SK-N-SH treated with all-trans-retinoic acid at 6 μM for 48 hours (cell line): ENCODE data around the gene ASPDH.
A peak's percentile ranks its signal among the peaks of the same experiment; 100 is the strongest.

Experiments
- ATAC-seq: fragments of 200-7000 bp; cut with Tn5 transposase; 3 replicates; pipeline ENCODE4 v1.9.1; 2020; ENCODE audit warnings: mild to moderate bottlenecking, moderate library complexity
- ARNTL ChIP-seq: fragments of 450-650 bp; formaldehyde crosslinking; IDR thresholded peaks from 2 replicates; pipeline ENCODE4 v1.5.0; 2020; ENCODE audit warnings: low read depth, mild to moderate bottlenecking, moderate library complexity, borderline replicate concordance
- CSDC2 ChIP-seq: fragments of 250-450 bp; sonication (Bioruptor Pico); IDR thresholded peaks from 2 replicates; pipeline ENCODE4 v1.5.0; 2020; ENCODE audit warnings: mild to moderate bottlenecking, moderate library complexity
- ESRRG ChIP-seq: fragments of 250-450 bp; sonication (Bioruptor Pico); IDR thresholded peaks from 2 replicates; pipeline ENCODE4 v1.6.1; 2021; ENCODE audit warnings: mild to moderate bottlenecking
- GLIS3 ChIP-seq: fragments of 250-450 bp; sonication (Bioruptor Pico); IDR thresholded peaks from 2 replicates; pipeline ENCODE4 v1.5.0; 2020; ENCODE audit warnings: mild to moderate bottlenecking, moderate library complexity
- ISL1 ChIP-seq: fragments of 250-450 bp; sonication (Bioruptor Pico); IDR thresholded peaks from 2 replicates; pipeline ENCODE4 v2.1.2; 2022; ENCODE audit warnings: mild to moderate bottlenecking, moderate library complexity
- PPARA ChIP-seq: fragments of 250-450 bp; sonication (Bioruptor Pico); IDR thresholded peaks from 2 replicates; pipeline ENCODE4 v1.5.0; 2020; ENCODE audit warnings: mild to moderate bottlenecking, borderline replicate concordance
- RARB ChIP-seq: fragments of 250-450 bp; sonication (Bioruptor Pico); IDR thresholded peaks from 2 replicates; pipeline ENCODE4 v1.8.0; 2021; ENCODE audit warnings: mild to moderate bottlenecking, moderate library complexity
- SNAI2 ChIP-seq: fragments of 250-450 bp; sonication (Bioruptor Pico); IDR thresholded peaks from 2 replicates; pipeline ENCODE4 v1.5.0; 2020; ENCODE audit warnings: mild to moderate bottlenecking, moderate library complexity
- TOX ChIP-seq: fragments of 250-450 bp; sonication (Bioruptor Pico); IDR thresholded peaks from 2 replicates; pipeline ENCODE4 v1.8.0; 2021; ENCODE audit warnings: mild to moderate bottlenecking, moderate library complexity, borderline replicate concordance
- ZC3H10 ChIP-seq: fragments of 250-450 bp; sonication (Bioruptor Pico); IDR thresholded peaks from 2 replicates; pipeline ENCODE4 v1.5.1; 2021; ENCODE audit warnings: mild to moderate bottlenecking, moderate library complexity
- ZFP3 ChIP-seq: fragments of 250-450 bp; sonication (Bioruptor Pico); IDR thresholded peaks from 2 replicates; pipeline ENCODE4 v1.5.0; 2020; ENCODE audit warnings: mild to moderate bottlenecking, moderate library complexity
- ZFP30 ChIP-seq: fragments of 450-650 bp; formaldehyde crosslinking; IDR thresholded peaks from 2 replicates; pipeline ENCODE4 v1.5.0; 2022; ENCODE audit warnings: mild to moderate bottlenecking, moderate library complexity
- ZNF70 ChIP-seq: fragments of 450-650 bp; formaldehyde crosslinking; IDR thresholded peaks from 2 replicates; pipeline ENCODE4 v1.5.0; 2020; ENCODE audit warnings: mild to moderate bottlenecking, moderate library complexity
- ZNF8 ChIP-seq: fragments of 450-650 bp; formaldehyde crosslinking; IDR thresholded peaks from 2 replicates; pipeline ENCODE4 v1.5.0; 2020; ENCODE audit warnings: mild to moderate bottlenecking, moderate library complexity
- TF ChIP-seq, protein P1 (sequence below): fragments of 250-450 bp; sonication (Bioruptor Pico); IDR thresholded peaks from 2 replicates; pipeline ENCODE4 v1.5.1; 2020; ENCODE audit warnings: low read depth, mild to moderate bottlenecking, moderate library complexity
- TF ChIP-seq, protein P2 (sequence below): fragments of 250-450 bp; sonication (Bioruptor Pico); IDR thresholded peaks from 2 replicates; pipeline ENCODE4 v1.8.0; 2020; ENCODE audit warnings: mild to moderate bottlenecking, moderate library complexity, borderline replicate concordance
- TF ChIP-seq, protein P3 (sequence below): fragments of 250-450 bp; sonication (Bioruptor Pico); IDR thresholded peaks from 2 replicates; pipeline ENCODE4 v1.5.1; 2021; ENCODE audit warnings: mild to moderate bottlenecking, moderate library complexity
- TF ChIP-seq, protein P4 (sequence below): fragments of 250-450 bp; sonication (Bioruptor Pico); IDR thresholded peaks from 2 replicates; pipeline ENCODE4 v1.8.0; 2021; ENCODE audit warnings: low read depth, mild to moderate bottlenecking, moderate library complexity, borderline replicate concordance
- TF ChIP-seq, protein P5 (sequence below): fragments of 250-450 bp; sonication (Bioruptor Pico); IDR thresholded peaks from 2 replicates; pipeline ENCODE4 v1.5.0; 2020; ENCODE audit warnings: mild to moderate bottlenecking, moderate library complexity

The ASPDH gene

DNA sequence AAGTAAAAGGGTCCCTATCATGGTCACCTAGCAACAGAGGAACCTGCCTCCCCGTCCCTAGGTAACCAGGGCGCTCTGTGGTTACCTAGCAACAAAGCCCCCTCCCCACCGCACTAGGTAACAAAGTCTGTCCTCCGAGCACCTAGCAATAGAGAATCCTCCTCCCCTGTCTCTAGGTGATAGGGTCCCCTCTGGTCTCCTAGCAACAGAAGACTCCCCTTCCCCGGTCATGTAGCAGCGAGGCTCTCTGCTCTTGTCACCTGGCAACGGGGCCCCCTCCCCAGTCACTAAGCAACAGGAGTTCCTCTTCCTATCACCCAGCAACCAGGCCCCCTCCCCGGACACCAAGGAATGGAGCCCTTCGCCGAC is 3.0 kb downstream of the ASPDH start:
- no peak for TF ChIP-seq ARNTL (CRISPR knock-in tag)
- peak; percentile 3 for ATAC-seq

DNA sequence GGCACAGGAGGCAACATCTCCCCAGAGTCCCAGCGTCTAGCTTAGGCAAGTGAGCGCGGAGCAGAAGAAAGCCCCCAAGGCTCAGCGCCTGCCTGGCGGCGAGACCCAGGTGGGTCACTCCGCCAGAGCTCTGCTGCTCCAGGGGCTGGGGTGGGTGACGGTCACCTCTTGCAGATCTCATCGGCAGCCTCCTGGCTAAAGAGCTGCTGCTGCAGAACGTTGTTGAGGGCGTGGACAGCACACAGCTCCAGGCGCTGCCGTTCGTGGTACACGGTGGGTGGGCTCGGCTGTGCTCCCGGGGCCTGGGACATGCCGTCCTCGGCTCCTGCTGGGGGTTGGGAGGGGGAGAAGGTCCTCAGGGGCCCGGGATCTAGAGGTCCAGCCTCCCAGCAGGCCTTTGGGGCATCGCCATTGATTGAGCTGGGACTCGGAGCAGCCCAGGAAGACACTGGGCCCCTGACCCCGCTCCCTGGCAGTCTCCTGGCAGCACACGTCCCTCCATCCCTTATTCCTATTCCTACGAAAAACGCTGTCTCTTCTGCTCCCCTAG is 3.5 kb downstream of the ASPDH start:
- peak; percentile 5; the same call in 2 of the 3 replicates for ATAC-seq
- TF ChIP-seq, protein P1, sequence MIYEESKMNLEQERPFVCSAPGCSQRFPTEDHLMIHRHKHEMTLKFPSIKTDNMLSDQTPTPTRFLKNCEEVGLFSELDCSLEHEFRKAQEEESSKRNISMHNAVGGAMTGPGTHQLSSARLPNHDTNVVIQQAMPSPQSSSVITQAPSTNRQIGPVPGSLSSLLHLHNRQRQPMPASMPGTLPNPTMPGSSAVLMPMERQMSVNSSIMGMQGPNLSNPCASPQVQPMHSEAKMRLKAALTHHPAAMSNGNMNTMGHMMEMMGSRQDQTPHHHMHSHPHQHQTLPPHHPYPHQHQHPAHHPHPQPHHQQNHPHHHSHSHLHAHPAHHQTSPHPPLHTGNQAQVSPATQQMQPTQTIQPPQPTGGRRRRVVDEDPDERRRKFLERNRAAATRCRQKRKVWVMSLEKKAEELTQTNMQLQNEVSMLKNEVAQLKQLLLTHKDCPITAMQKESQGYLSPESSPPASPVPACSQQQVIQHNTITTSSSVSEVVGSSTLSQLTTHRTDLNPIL (CRISPR knock-in tag) = no peak
- TF ChIP-seq ESRRG (CRISPR knock-in tag) (no peak), ZNF70 (CRISPR knock-in tag) (no peak), CSDC2 (no peak), GLIS3 (CRISPR knock-in tag) (no peak), RARB (CRISPR knock-in tag) (no peak), ZC3H10 (no peak), ARNTL (CRISPR knock-in tag) (no peak), ZFP3 (CRISPR knock-in tag) (no peak), SNAI2 (CRISPR knock-in tag) (no peak)
- TF ChIP-seq, protein P2, sequence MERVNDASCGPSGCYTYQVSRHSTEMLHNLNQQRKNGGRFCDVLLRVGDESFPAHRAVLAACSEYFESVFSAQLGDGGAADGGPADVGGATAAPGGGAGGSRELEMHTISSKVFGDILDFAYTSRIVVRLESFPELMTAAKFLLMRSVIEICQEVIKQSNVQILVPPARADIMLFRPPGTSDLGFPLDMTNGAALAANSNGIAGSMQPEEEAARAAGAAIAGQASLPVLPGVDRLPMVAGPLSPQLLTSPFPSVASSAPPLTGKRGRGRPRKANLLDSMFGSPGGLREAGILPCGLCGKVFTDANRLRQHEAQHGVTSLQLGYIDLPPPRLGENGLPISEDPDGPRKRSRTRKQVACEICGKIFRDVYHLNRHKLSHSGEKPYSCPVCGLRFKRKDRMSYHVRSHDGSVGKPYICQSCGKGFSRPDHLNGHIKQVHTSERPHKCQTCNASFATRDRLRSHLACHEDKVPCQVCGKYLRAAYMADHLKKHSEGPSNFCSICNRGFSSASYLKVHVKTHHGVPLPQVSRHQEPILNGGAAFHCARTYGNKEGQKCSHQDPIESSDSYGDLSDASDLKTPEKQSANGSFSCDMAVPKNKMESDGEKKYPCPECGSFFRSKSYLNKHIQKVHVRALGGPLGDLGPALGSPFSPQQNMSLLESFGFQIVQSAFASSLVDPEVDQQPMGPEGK (CRISPR knock-in tag) = no peak

DNA sequence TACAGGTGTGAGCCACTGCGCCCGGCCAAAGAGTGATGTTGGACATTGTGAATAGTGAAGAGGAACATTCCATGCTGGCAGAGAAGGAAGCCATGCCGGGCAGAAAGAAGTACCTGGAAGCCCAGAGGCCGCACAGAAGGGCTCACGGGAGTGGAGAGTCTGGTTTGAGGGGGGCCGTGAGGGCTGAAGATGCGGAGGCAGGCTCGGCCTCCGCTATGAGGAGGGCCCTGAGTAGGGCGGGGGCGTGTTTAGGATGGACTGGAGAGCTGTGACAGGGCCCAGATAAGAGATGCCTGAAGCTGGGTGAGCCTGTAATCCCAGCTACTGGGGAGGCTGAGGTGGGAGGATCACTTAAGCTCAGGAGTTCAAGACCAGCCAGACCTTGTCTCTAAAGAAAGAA is 4.3 kb downstream of the ASPDH start:
- ATAC-seq = no peak
- TF ChIP-seq, protein P3, sequence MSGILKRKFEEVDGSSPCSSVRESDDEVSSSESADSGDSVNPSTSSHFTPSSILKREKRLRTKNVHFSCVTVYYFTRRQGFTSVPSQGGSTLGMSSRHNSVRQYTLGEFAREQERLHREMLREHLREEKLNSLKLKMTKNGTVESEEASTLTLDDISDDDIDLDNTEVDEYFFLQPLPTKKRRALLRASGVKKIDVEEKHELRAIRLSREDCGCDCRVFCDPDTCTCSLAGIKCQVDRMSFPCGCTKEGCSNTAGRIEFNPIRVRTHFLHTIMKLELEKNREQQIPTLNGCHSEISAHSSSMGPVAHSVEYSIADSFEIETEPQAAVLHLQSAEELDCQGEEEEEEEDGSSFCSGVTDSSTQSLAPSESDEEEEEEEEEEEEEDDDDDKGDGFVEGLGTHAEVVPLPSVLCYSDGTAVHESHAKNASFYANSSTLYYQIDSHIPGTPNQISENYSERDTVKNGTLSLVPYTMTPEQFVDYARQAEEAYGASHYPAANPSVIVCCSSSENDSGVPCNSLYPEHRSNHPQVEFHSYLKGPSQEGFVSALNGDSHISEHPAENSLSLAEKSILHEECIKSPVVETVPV = no peak
- TF ChIP-seq ISL1 (CRISPR knock-in tag) = no peak

DNA sequence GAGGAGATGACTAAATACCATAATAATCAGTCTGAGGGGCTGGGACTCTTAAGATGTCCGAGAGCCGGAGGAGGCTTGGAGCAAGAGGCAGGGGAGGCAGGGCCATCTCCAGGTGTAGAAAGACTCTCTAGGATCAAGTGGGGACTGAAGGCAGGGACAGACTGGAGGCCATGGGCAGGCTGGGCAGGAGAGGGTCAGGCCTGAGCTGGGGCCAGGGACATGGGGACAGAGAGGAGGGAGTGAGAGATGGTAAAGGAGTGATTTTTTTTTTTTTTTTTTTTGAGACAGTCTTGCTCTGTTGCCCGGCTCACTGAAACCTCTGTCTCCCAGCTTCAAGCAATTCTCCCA is 4.9 kb downstream of the ASPDH start:
- no peak for ATAC-seq
- TF ChIP-seq, protein P2 (CRISPR knock-in tag) = no peak
- TF ChIP-seq, protein P1 (CRISPR knock-in tag) = no peak
- TF ChIP-seq, protein P4, sequence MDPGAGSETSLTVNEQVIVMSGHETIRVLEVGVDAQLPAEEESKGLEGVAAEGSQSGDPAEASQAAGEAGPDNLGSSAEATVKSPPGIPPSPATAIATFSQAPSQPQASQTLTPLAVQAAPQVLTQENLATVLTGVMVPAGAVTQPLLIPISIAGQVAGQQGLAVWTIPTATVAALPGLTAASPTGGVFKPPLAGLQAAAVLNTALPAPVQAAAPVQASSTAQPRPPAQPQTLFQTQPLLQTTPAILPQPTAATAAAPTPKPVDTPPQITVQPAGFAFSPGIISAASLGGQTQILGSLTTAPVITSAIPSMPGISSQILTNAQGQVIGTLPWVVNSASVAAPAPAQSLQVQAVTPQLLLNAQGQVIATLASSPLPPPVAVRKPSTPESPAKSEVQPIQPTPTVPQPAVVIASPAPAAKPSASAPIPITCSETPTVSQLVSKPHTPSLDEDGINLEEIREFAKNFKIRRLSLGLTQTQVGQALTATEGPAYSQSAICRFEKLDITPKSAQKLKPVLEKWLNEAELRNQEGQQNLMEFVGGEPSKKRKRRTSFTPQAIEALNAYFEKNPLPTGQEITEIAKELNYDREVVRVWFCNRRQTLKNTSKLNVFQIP (CRISPR knock-in tag) = no peak
- TF ChIP-seq, protein P3 = no peak
- TF ChIP-seq CSDC2 = no peak
- TF ChIP-seq ZNF8 (CRISPR knock-in tag) = no peak
- TF ChIP-seq TOX = no peak
- TF ChIP-seq, protein P5, sequence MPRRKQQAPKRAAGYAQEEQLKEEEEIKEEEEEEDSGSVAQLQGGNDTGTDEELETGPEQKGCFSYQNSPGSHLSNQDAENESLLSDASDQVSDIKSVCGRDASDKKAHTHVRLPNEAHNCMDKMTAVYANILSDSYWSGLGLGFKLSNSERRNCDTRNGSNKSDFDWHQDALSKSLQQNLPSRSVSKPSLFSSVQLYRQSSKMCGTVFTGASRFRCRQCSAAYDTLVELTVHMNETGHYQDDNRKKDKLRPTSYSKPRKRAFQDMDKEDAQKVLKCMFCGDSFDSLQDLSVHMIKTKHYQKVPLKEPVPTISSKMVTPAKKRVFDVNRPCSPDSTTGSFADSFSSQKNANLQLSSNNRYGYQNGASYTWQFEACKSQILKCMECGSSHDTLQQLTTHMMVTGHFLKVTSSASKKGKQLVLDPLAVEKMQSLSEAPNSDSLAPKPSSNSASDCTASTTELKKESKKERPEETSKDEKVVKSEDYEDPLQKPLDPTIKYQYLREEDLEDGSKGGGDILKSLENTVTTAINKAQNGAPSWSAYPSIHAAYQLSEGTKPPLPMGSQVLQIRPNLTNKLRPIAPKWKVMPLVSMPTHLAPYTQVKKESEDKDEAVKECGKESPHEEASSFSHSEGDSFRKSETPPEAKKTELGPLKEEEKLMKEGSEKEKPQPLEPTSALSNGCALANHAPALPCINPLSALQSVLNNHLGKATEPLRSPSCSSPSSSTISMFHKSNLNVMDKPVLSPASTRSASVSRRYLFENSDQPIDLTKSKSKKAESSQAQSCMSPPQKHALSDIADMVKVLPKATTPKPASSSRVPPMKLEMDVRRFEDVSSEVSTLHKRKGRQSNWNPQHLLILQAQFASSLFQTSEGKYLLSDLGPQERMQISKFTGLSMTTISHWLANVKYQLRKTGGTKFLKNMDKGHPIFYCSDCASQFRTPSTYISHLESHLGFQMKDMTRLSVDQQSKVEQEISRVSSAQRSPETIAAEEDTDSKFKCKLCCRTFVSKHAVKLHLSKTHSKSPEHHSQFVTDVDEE (CRISPR knock-in tag) = no peak
- TF ChIP-seq ZFP30 (CRISPR knock-in tag) = no peak
- TF ChIP-seq ISL1 (CRISPR knock-in tag) = no peak
- no peak for TF ChIP-seq ESRRG (CRISPR knock-in tag)
- no peak for TF ChIP-seq PPARA (CRISPR knock-in tag)
- no peak for TF ChIP-seq ZC3H10
- TF ChIP-seq, all 23 proteins: peak for 0
